GM10266 (cell line): ENCODE results near the gene AMFR.
A peak's percentile ranks its signal among the peaks of the same experiment; 100 is the strongest.

Source experiments
- DNase-seq: peaks from one replicate; pipeline ENCODE4 v3.0.0; 2012; ENCODE audit errors: extremely low spot score
- CTCF ChIP-seq: IDR thresholded peaks from 2 replicates; pipeline ENCODE4 v1.5.1; 2012; ENCODE audit warnings: mild to moderate bottlenecking, low read depth; ENCODE audit not compliant: control insufficient read depth, insufficient read depth; ENCODE audit errors: missing control alignments

AMFR gene

GRCh38 chr16:56336071-56336688 is 89.2 kb downstream of the AMFR start:
- TF ChIP-seq CTCF: no peak
- no peak for DNase-seq

- DNase-seq: no peak
- TF ChIP-seq CTCF: no peak
These were observed 90.6 kb downstream of the AMFR start for GRCh38 chr16:56334761-56335160.

- DNase-seq: peak; percentile 47
- peak; percentile 51 for TF ChIP-seq CTCF
These were observed 92.8 kb downstream of the AMFR start for GRCh38 chr16:56332464-56333079.

- DNase-seq: no peak
- no peak for TF ChIP-seq CTCF
These were observed 93.4 kb downstream of the AMFR start for GRCh38 chr16:56331915-56332314.

GRCh38 chr16:56331399-56331798 is 93.9 kb downstream of the AMFR start:
- DNase-seq: no peak
- TF ChIP-seq CTCF: no peak

GRCh38 chr16:56330476-56330875 is 94.9 kb downstream of the AMFR start:
- TF ChIP-seq CTCF: no peak
- no peak for DNase-seq

- no peak for DNase-seq
- TF ChIP-seq CTCF: no peak
These were observed 95.5 kb downstream of the AMFR start for GRCh38 chr16:56329887-56330286.
